ENCODE results near the gene TIMM13.

The TIMM13 gene

GRCh38 chr19:2454962-2455850, 27.8 kb upstream of the TIMM13 start:
- POLR2A ChIA-PET = interaction anchor here (1.7 to 4.4 kb wide), 5 partner anchors 9 to 156 kb away, joined by 4 to 27 read pairs (median 8); partner anchors contain the start of genes GADD45B and TIMM13
- CTCF ChIA-PET = interaction anchor here (0.8 kb wide), 1 partner anchor 156 kb away, joined by 3 read pairs; no protein-coding TSS in a partner anchor
- DNase-seq (ENCODE audit: extremely low spot score) = no peak
- TF ChIP-seq FOXA1 (IDR thresholded peaks at IDR 0.05) = no peak

GRCh38 chr19:2454199-2454961, 27.0 kb upstream of the TIMM13 start:
- TF ChIP-seq ZNF384 (IDR thresholded peaks at IDR 0.05) (no peak), NFRKB (IDR thresholded peaks at IDR 0.05) (no peak), ARNT (IDR thresholded peaks at IDR 0.05) (no peak), FOXM1 (IDR thresholded peaks at IDR 0.05; ENCODE audit: borderline replicate concordance) (no peak), BHLHE40 (IDR thresholded peaks at IDR 0.05; ENCODE audit: borderline replicate concordance) (no peak), CTBP1 (IDR thresholded peaks at IDR 0.05; ENCODE audit: borderline replicate concordance) (no peak), HDGF (IDR thresholded peaks at IDR 0.05; ENCODE audit: borderline replicate concordance) (no peak), LEF1 (IDR thresholded peaks at IDR 0.05; ENCODE audit: borderline replicate concordance) (no peak), TARDBP (IDR thresholded peaks at IDR 0.05) (no peak), FOXA1 (IDR thresholded peaks at IDR 0.05) (no peak), SP1 (IDR thresholded peaks at IDR 0.05) (no peak), SUZ12 (IDR thresholded peaks at IDR 0.05) (no peak), L3MBTL2 (conservative IDR thresholded peaks at IDR 0.05) (no peak)
- TF ChIP-seq, protein P1, sequence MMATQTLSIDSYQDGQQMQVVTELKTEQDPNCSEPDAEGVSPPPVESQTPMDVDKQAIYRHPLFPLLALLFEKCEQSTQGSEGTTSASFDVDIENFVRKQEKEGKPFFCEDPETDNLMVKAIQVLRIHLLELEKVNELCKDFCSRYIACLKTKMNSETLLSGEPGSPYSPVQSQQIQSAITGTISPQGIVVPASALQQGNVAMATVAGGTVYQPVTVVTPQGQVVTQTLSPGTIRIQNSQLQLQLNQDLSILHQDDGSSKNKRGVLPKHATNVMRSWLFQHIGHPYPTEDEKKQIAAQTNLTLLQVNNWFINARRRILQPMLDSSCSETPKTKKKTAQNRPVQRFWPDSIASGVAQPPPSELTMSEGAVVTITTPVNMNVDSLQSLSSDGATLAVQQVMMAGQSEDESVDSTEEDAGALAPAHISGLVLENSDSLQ (IDR thresholded peaks at IDR 0.05) = no peak
- no peak for DNase-seq (ENCODE audit: extremely low spot score)
- CTCF ChIA-PET = interaction anchor here (0.7 to 0.8 kb wide), 2 partner anchors 87 to 157 kb away, joined by 3 to 4 read pairs; no protein-coding TSS in a partner anchor
- POLR2A ChIA-PET = interaction anchor here (2.8 to 4.4 kb wide), 2 partner anchors 22 to 27 kb away, joined by 8 to 27 read pairs; partner anchors contain the start of genes GADD45B and TIMM13

DNA sequence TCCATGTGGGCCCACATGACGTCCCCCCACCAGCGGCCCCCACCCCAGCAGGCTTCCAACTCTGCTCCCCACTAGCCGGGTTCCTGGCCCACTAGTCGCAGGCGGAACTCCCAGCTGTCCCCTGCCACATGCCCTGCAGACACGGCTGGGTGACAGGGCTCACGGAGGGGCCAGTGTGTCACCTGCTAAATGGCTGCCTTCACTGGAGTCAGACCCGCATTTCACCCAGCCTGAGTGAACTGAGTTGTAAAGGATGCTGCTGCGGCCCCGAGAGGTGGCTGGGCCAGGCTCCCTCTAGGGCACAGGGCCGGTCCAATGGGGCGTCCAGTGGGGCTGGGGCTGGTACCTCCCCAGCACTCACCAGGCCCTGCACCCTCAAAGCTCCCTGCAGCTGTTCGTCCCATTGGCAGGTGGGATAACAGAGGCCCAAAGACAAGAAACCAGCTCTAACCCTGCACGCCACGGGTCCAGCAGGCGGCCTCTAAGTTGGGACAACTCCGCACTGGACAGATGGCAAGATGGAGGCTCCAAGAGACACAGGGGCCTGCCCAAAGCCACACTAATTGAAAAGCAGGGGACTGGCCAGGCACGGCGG, 26.1 kb upstream of the TIMM13 start:
- CTCF ChIA-PET = no interaction called here
- no peak for DNase-seq (ENCODE audit: extremely low spot score)
- TF ChIP-seq FOXA1 (IDR thresholded peaks at IDR 0.05) = no peak
- no peak for TF ChIP-seq L3MBTL2 (conservative IDR thresholded peaks at IDR 0.05)
- TF ChIP-seq HDGF (IDR thresholded peaks at IDR 0.05; ENCODE audit: borderline replicate concordance) = no peak
- no peak for TF ChIP-seq CTBP1 (IDR thresholded peaks at IDR 0.05; ENCODE audit: borderline replicate concordance)
- TF ChIP-seq FOXM1 (IDR thresholded peaks at IDR 0.05; ENCODE audit: borderline replicate concordance) = no peak
- TF ChIP-seq ELF4 (IDR thresholded peaks at IDR 0.05) = no peak
- no peak for TF ChIP-seq NFRKB (IDR thresholded peaks at IDR 0.05)
- no peak for TF ChIP-seq SP1 (IDR thresholded peaks at IDR 0.05)
- no peak for TF ChIP-seq LEF1 (IDR thresholded peaks at IDR 0.05; ENCODE audit: borderline replicate concordance)
- TF ChIP-seq FOXK2 (IDR thresholded peaks at IDR 0.05) = no peak
- TF ChIP-seq, protein P1 (IDR thresholded peaks at IDR 0.05) = no peak
- no peak for TF ChIP-seq TARDBP (IDR thresholded peaks at IDR 0.05)
- TF ChIP-seq BHLHE40 (IDR thresholded peaks at IDR 0.05; ENCODE audit: borderline replicate concordance) = no peak
- no peak for TF ChIP-seq ZNF384 (IDR thresholded peaks at IDR 0.05)
- no peak for TF ChIP-seq ARNT (IDR thresholded peaks at IDR 0.05)
- POLR2A ChIA-PET = interaction anchor here (2.8 to 4.4 kb wide), 2 partner anchors 23 to 26 kb away, joined by 8 to 27 read pairs; partner anchors contain the start of genes GADD45B and TIMM13

- DNase-seq (ENCODE audit: extremely low spot score) = no peak
- CTCF ChIA-PET = no interaction called here
- TF ChIP-seq, protein P1 (IDR thresholded peaks at IDR 0.05) = no peak
- TF ChIP-seq ZNF384 (IDR thresholded peaks at IDR 0.05) (no peak), ARNT (IDR thresholded peaks at IDR 0.05) (no peak), NFRKB (IDR thresholded peaks at IDR 0.05) (no peak), L3MBTL2 (conservative IDR thresholded peaks at IDR 0.05) (no peak), SUZ12 (IDR thresholded peaks at IDR 0.05) (no peak), CTBP1 (IDR thresholded peaks at IDR 0.05; ENCODE audit: borderline replicate concordance) (no peak), BHLHE40 (IDR thresholded peaks at IDR 0.05; ENCODE audit: borderline replicate concordance) (no peak)
- POLR2A ChIA-PET = no interaction called here
Observed at GRCh38 chr19:2451741-2452140, 24.4 kb upstream of the TIMM13 start.

GRCh38 chr19:2451138-2451537, 23.8 kb upstream of the TIMM13 start:
- ChIA-PET CTCF (no interaction called here), POLR2A (no interaction called here)
- TF ChIP-seq FOXM1 (IDR thresholded peaks at IDR 0.05; ENCODE audit: borderline replicate concordance) = no peak
- no peak for TF ChIP-seq HDGF (IDR thresholded peaks at IDR 0.05; ENCODE audit: borderline replicate concordance)
- no peak for TF ChIP-seq FOXK2 (IDR thresholded peaks at IDR 0.05)
- TF ChIP-seq CTBP1 (IDR thresholded peaks at IDR 0.05; ENCODE audit: borderline replicate concordance) = no peak
- TF ChIP-seq FOXA1 (IDR thresholded peaks at IDR 0.05) = no peak
- TF ChIP-seq LEF1 (IDR thresholded peaks at IDR 0.05; ENCODE audit: borderline replicate concordance) = no peak
- no peak for TF ChIP-seq SUZ12 (IDR thresholded peaks at IDR 0.05)
- no peak for TF ChIP-seq NFRKB (IDR thresholded peaks at IDR 0.05)
- TF ChIP-seq ARNT (IDR thresholded peaks at IDR 0.05) = no peak
- no peak for TF ChIP-seq TARDBP (IDR thresholded peaks at IDR 0.05)
- TF ChIP-seq ZNF384 (IDR thresholded peaks at IDR 0.05) = no peak
- TF ChIP-seq SP1 (IDR thresholded peaks at IDR 0.05) = no peak
- TF ChIP-seq, protein P1 (IDR thresholded peaks at IDR 0.05) = no peak
- TF ChIP-seq L3MBTL2 (conservative IDR thresholded peaks at IDR 0.05) = no peak
- no peak for TF ChIP-seq BHLHE40 (IDR thresholded peaks at IDR 0.05; ENCODE audit: borderline replicate concordance)
- TF ChIP-seq ELF4 (IDR thresholded peaks at IDR 0.05) = no peak
- DNase-seq (ENCODE audit: extremely low spot score) = no peak

All from HEK293T (cell line).